ENCODE data around the gene SYCP2L. TPM values are rescaled to one million over a fixed set of nuclear protein-coding genes. Genes with fewer than 3 reads are reported as not detected.

SYCP2L gene
- total RNA-seq, 1 donor from 2014 or later: 20.5 TPM

- H3K27ac Mint-ChIP-seq (ENCODE audit: unreplicated experiment): no peak overlapping the region
- DNase-seq: no peak
- H3K27me3 Mint-ChIP-seq (ENCODE audit: unreplicated experiment): peaks cover 4% of the 10 kb centered on the region
- no peaks in the 10 kb centered on the region for H3K9me3 Mint-ChIP-seq (ENCODE audit: unreplicated experiment)
- H3K4me3 Mint-ChIP-seq (ENCODE audit: unreplicated experiment): no peak overlapping the region
- no peak for TF ChIP-seq CTCF (IDR thresholded peaks at IDR 0.05; ENCODE audit: partially characterized antibody, unreplicated experiment)
- peaks cover 6% of the 10 kb centered on the region for H3K4me1 Mint-ChIP-seq (ENCODE audit: low read depth, unreplicated experiment)
- H3K36me3 Mint-ChIP-seq (ENCODE audit: unreplicated experiment): no peaks in the 10 kb centered on the region
Observed at GRCh38 chr6:11009353-11009752, 122.5 kb downstream of the SYCP2L start.

- H3K9me3 Mint-ChIP-seq (ENCODE audit: unreplicated experiment): peaks cover 2% of the 10 kb centered on the region
- H3K27ac Mint-ChIP-seq (ENCODE audit: unreplicated experiment): no peak overlapping the region
- H3K4me1 Mint-ChIP-seq (ENCODE audit: low read depth, unreplicated experiment): peaks cover 6% of the 10 kb centered on the region
- no peak for TF ChIP-seq CTCF (IDR thresholded peaks at IDR 0.05; ENCODE audit: partially characterized antibody, unreplicated experiment)
- no peak for DNase-seq
- H3K27me3 Mint-ChIP-seq (ENCODE audit: unreplicated experiment): peaks cover 4% of the 10 kb centered on the region
- no peaks in the 10 kb centered on the region for H3K36me3 Mint-ChIP-seq (ENCODE audit: unreplicated experiment)
- no peak overlapping the region for H3K4me3 Mint-ChIP-seq (ENCODE audit: unreplicated experiment)
Observed at GRCh38 chr6:11011787-11012234, 125.0 kb downstream of the SYCP2L start.

- Mint-ChIP-seq H3K9me3 (ENCODE audit: unreplicated experiment) (peaks cover 2% of the 10 kb centered on the region), H3K4me3 (ENCODE audit: unreplicated experiment) (no peak overlapping the region), H3K27ac (ENCODE audit: unreplicated experiment) (no peak overlapping the region), H3K36me3 (ENCODE audit: unreplicated experiment) (no peaks in the 10 kb centered on the region), H3K27me3 (ENCODE audit: unreplicated experiment) (peaks cover 4% of the 10 kb centered on the region), H3K4me1 (ENCODE audit: low read depth, unreplicated experiment) (peaks cover 6% of the 10 kb centered on the region)
- no peak for TF ChIP-seq CTCF (IDR thresholded peaks at IDR 0.05; ENCODE audit: partially characterized antibody, unreplicated experiment)
- DNase-seq: no peak
Observed at GRCh38 chr6:11012295-11012754, 125.5 kb downstream of the SYCP2L start.

GRCh38 chr6:11012976-11013720, 126.3 kb downstream of the SYCP2L start:
- H3K36me3 Mint-ChIP-seq (ENCODE audit: unreplicated experiment): no peaks in the 10 kb centered on the region
- peaks cover 4% of the 10 kb centered on the region for H3K27me3 Mint-ChIP-seq (ENCODE audit: unreplicated experiment)
- peaks cover 2% of the 10 kb centered on the region for H3K9me3 Mint-ChIP-seq (ENCODE audit: unreplicated experiment)
- TF ChIP-seq CTCF (IDR thresholded peaks at IDR 0.05; ENCODE audit: partially characterized antibody, unreplicated experiment): no peak
- no peak for DNase-seq
- H3K4me1 Mint-ChIP-seq (ENCODE audit: low read depth, unreplicated experiment): peaks cover 6% of the 10 kb centered on the region
- H3K27ac Mint-ChIP-seq (ENCODE audit: unreplicated experiment): no peak overlapping the region
- no peak overlapping the region for H3K4me3 Mint-ChIP-seq (ENCODE audit: unreplicated experiment)

- H3K27ac Mint-ChIP-seq (ENCODE audit: unreplicated experiment): no peak overlapping the region
- no peaks in the 10 kb centered on the region for H3K36me3 Mint-ChIP-seq (ENCODE audit: unreplicated experiment)
- H3K4me1 Mint-ChIP-seq (ENCODE audit: low read depth, unreplicated experiment): peaks cover 6% of the 10 kb centered on the region
- no peak for DNase-seq
- TF ChIP-seq CTCF (IDR thresholded peaks at IDR 0.05; ENCODE audit: partially characterized antibody, unreplicated experiment): no peak
- peaks cover 4% of the 10 kb centered on the region for H3K27me3 Mint-ChIP-seq (ENCODE audit: unreplicated experiment)
- no peak overlapping the region for H3K4me3 Mint-ChIP-seq (ENCODE audit: unreplicated experiment)
- peaks cover 2% of the 10 kb centered on the region for H3K9me3 Mint-ChIP-seq (ENCODE audit: unreplicated experiment)
Observed at GRCh38 chr6:11013721-11014070, 126.8 kb downstream of the SYCP2L start.
